Spleen (tissue), 11 donors: ENCODE results near the gene OLA1. TPM values are rescaled to one million over a fixed set of nuclear protein-coding genes. Genes with fewer than 3 reads are reported as not detected.

Experiments used
- DNase-seq: peaks from one replicate; pipeline ENCODE4 v3.0.0-alpha.2; 2020
- H3K27ac ChIP-seq, 8 donors: fragments of 200-600 bp; sonication (generic) in 7 of 8; 1 replicate in 4 of 8; 2 replicates in 4 of 8; pipeline versions ENCODE4 v1.5.0 to v1.8.0; 2016 to 2021; ENCODE audit warnings: inconsistent platforms in 4 of 8, mild to moderate bottlenecking in 4 of 8, moderate library complexity in 1 of 8
- H3K27me3 ChIP-seq, 7 donors: fragments of 200-600 bp; sonication (generic) in 6 of 7; replicated peaks in 1 of 7; 1 replicate in 4 of 7; 2 replicates in 3 of 7; pipeline versions ENCODE4 v1.5.0 to v1.8.0; 2016 to 2021; ENCODE audit warnings: inconsistent platforms in 3 of 7, mild to moderate bottlenecking in 1 of 7
- H3K36me3 ChIP-seq, 6 donors: fragments of 200-600 bp; sonication (generic) in 5 of 6; 1 replicate in 4 of 6; 2 replicates in 2 of 6; pipeline versions ENCODE4 v1.5.0 to v1.8.0; 2016 to 2021; ENCODE audit warnings: inconsistent platforms in 2 of 6
- H3K4me1 ChIP-seq, 6 donors: fragments of 200-600 bp; sonication (generic) in 5 of 6; 1 replicate in 3 of 6; 2 replicates in 3 of 6; pipeline versions ENCODE4 v1.5.0 to v1.8.0; 2016 to 2021; ENCODE audit warnings: inconsistent platforms in 3 of 6
- H3K4me3 ChIP-seq, 8 donors: fragments of 200-600 bp; sonication (generic) in 7 of 8; 1 replicate in 4 of 8; 2 replicates in 4 of 8; pipeline versions ENCODE4 v1.5.0 to v1.8.0; 2016 to 2021; ENCODE audit warnings: inconsistent platforms in 4 of 8, mild to moderate bottlenecking in 4 of 8, moderate library complexity in 2 of 8
- H3K9me3 ChIP-seq, 8 donors: fragments of 200-600 bp; sonication (generic) in 7 of 8; 1 replicate in 4 of 8; 2 replicates in 4 of 8; pipeline versions ENCODE4 v1.5.0 to v1.8.0; 2016 to 2021; ENCODE audit warnings: inconsistent platforms in 4 of 8
- POLR2A ChIP-seq, 3 donors: fragments of 450-650 bp; IDR thresholded peaks; one replicate each; pipeline ENCODE4 v1.5.1; 2017; ENCODE audit warnings: antibody characterized with exemption in 3 of 3, mild to moderate bottlenecking in 1 of 3
- POLR2AphosphoS5 ChIP-seq, 3 donors: sonication (generic); formaldehyde crosslinking; IDR thresholded peaks; one replicate each; pipeline ENCODE4 v1.5.1; 2017; ENCODE audit warnings: antibody characterized with exemption in 3 of 3
- WGBS, 5 donors: extraction: QIAGEN DNeasy Blood & Tissue Kit in 3 of 5; methylation state at CpG; one replicate each; pipeline versions ENCODE4 v1.1.5 to v1.1.7; 2013 to 2018; 5-methylcytosine and 5-hydroxymethylcytosine counted together
- intact Hi-C: fragments of 100-400 bp; cut with DNase I; formaldehyde crosslinking; loops from one replicate; pipeline ENCODE4 v1.15.0; 2023; ENCODE audit warnings: low total_unique reads
- polyA plus RNA-seq, 3 donors: library from polyadenylated mRNA; stranded (reverse); fragments of 200-250 nt; gene quantifications; one replicate each; pipeline ENCODE4 v1.2.1, GENCODE V29; 2013
- total RNA-seq, 7 donors: library from RNA; depleted of rRNA in 3 of 7; stranded (reverse); fragments of >200 nt in 3 of 7; fragmentation: NEBNext Ultra II Directional in 4 of 7; extraction: Animal tissue kit (Norgen Biotek cat#: 25700) in 4 of 7; gene quantifications; one replicate each; pipeline versions ENCODE4 v1.1.0 to v1.2.1, GENCODE V29; 2016 to 2021
- TF ChIP-seq, protein P1 (sequence below), 11 experiments: fragments of 200-600 bp in 7 of 11; fragments of 450-650 bp in 4 of 11; sonication (generic) in 4 of 11; IDR thresholded peaks in 8 of 11; conservative IDR thresholded peaks in 3 of 11; 1 replicate in 7 of 11; 2 replicates in 4 of 11; pipeline versions ENCODE4 v1.4.0 to v1.8.0; 2016 to 2021; ENCODE audit warnings: antibody characterized with exemption in 11 of 11, inconsistent platforms in 4 of 11, mild to moderate bottlenecking in 1 of 11
- donor health status: healthy with polysubstance abuse.
- donor health status: DM: no; HTN: no; CAD: no; lungs with moderate emphysema.
- donor health status: DM: no; HTN: no; CAD: no.
- donor health status: Bipolar disorder and iron deficiency.
- donor health status: healthy.
- donor health status: DM: no; HTN: no; CAD: no.
- donor health status: DM: yes; HTN: yes; CAD: no.

OLA1 gene
- total and polyA plus RNA-seq, 10 donors, result 35.0 to 66.0 (median 42.0) TPM

- Histone ChIP-seq H3K27me3 (no peaks in the 10 kb centered on the region), H3K9me3 (no peaks in the 10 kb centered on the region), H3K36me3 (peaks cover 0 to 8% (median 0%) of the 10 kb centered on the region in 6 donors), H3K4me1 (no peaks in the 10 kb centered on the region), H3K27ac (no peak overlapping the region), H3K4me3 (no peak overlapping the region)
- intact Hi-C loops, result no loop called here
- TF ChIP-seq POLR2A (IDR thresholded peaks at IDR 0.05), result no peak
- TF ChIP-seq, protein P1, sequence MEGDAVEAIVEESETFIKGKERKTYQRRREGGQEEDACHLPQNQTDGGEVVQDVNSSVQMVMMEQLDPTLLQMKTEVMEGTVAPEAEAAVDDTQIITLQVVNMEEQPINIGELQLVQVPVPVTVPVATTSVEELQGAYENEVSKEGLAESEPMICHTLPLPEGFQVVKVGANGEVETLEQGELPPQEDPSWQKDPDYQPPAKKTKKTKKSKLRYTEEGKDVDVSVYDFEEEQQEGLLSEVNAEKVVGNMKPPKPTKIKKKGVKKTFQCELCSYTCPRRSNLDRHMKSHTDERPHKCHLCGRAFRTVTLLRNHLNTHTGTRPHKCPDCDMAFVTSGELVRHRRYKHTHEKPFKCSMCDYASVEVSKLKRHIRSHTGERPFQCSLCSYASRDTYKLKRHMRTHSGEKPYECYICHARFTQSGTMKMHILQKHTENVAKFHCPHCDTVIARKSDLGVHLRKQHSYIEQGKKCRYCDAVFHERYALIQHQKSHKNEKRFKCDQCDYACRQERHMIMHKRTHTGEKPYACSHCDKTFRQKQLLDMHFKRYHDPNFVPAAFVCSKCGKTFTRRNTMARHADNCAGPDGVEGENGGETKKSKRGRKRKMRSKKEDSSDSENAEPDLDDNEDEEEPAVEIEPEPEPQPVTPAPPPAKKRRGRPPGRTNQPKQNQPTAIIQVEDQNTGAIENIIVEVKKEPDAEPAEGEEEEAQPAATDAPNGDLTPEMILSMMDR (IDR thresholded peaks at IDR 0.05 in 8 of 11, conservative IDR thresholded peaks at IDR 0.05 in 3 of 11), result no peak
- TF ChIP-seq POLR2AphosphoS5 (IDR thresholded peaks at IDR 0.05), result no peak
- no peak for DNase-seq
- WGBS, 5 donors, result 95 to 99% (median 96%) methylated on average over 5 of the region's 5 CpGs
These were observed 159.4 kb downstream of the OLA1 start for GRCh38 chr2:174088706-174089460.

- H3K36me3 ChIP-seq, result no peaks in the 10 kb centered on the region
- WGBS, 5 donors, result 95 to 98% (median 96%) methylated on average over 11 of the region's 11 CpGs
- intact Hi-C loops, result no loop called here
- H3K27ac ChIP-seq, result no peak overlapping the region
- no peak for TF ChIP-seq POLR2A (IDR thresholded peaks at IDR 0.05)
- no peak for TF ChIP-seq POLR2AphosphoS5 (IDR thresholded peaks at IDR 0.05)
- TF ChIP-seq, protein P1 (IDR thresholded peaks at IDR 0.05 in 8 of 11, conservative IDR thresholded peaks at IDR 0.05 in 3 of 11), result no peak
- H3K4me1 ChIP-seq, result no peaks in the 10 kb centered on the region
- DNase-seq, result no peak
- no peak overlapping the region for H3K4me3 ChIP-seq
- no peaks in the 10 kb centered on the region for H3K9me3 ChIP-seq
- no peaks in the 10 kb centered on the region for H3K27me3 ChIP-seq
These were observed 161.6 kb downstream of the OLA1 start for GRCh38 chr2:174086708-174087107.

GRCh38 chr2:174085781-174086180 lies 162.6 kb downstream of the OLA1 start:
- no peaks in the 10 kb centered on the region for H3K27me3 ChIP-seq
- no peaks in the 10 kb centered on the region for H3K9me3 ChIP-seq
- intact Hi-C loops, result no loop called here
- H3K36me3 ChIP-seq, result peaks cover 0 to 5% (median 0%) of the 10 kb centered on the region in 6 donors
- DNase-seq, result no peak
- TF ChIP-seq, protein P1 (IDR thresholded peaks at IDR 0.05 in 8 of 11, conservative IDR thresholded peaks at IDR 0.05 in 3 of 11), result no peak
- no peak for TF ChIP-seq POLR2AphosphoS5 (IDR thresholded peaks at IDR 0.05)
- TF ChIP-seq POLR2A (IDR thresholded peaks at IDR 0.05), result no peak
- WGBS, 5 donors, result 93 to 100% (median 97%) methylated on average over 1 of the region's 1 CpG
- H3K4me1 ChIP-seq, result no peaks in the 10 kb centered on the region
- H3K4me3 ChIP-seq, result no peak overlapping the region
- H3K27ac ChIP-seq, result no peak overlapping the region

GRCh38 chr2:174083843-174084458 lies 164.4 kb downstream of the OLA1 start:
- intact Hi-C loops, result no loop called here
- WGBS, 5 donors, result 95 to 99% (median 96%) methylated on average over 3 of the region's 3 CpGs

More at GRCh38 chr2:174083843-174084458, 164.4 kb downstream of the OLA1 start:
- Histone ChIP-seq H3K36me3 (peaks cover 0 to 8% (median 0%) of the 10 kb centered on the region in 6 donors), H3K9me3 (no peaks in the 10 kb centered on the region), H3K4me3 (no peak overlapping the region), H3K4me1 (no peaks in the 10 kb centered on the region), H3K27ac (no peak overlapping the region), H3K27me3 (no peaks in the 10 kb centered on the region)
- TF ChIP-seq POLR2A (IDR thresholded peaks at IDR 0.05), result no peak
- TF ChIP-seq, protein P1 (IDR thresholded peaks at IDR 0.05 in 8 of 11, conservative IDR thresholded peaks at IDR 0.05 in 3 of 11), result no peak
- DNase-seq, result no peak
